ENCODE results near the gene SLC25A12. TPM values are rescaled to one million over a fixed set of nuclear protein-coding genes. Genes with fewer than 3 reads are reported as not detected.

The SLC25A12 gene
- total and polyA plus RNA-seq, 9 of the 15 experiments (the other 6 are each of a cell fraction or from before 2014, with no cell fraction given): 13.5 to 36.5 (median 21.7) TPM

- TF ChIP-seq MNT (conservative IDR thresholded peaks at IDR 0.05): no peak
- no peak for TF ChIP-seq CBX1 (IDR thresholded peaks at IDR 0.05; ENCODE audit: low read depth)
- TF ChIP-seq TRIM24 (IDR thresholded peaks at IDR 0.05): no peak; a peak in 1 of 4 replicates
- no peak for TF ChIP-seq SPI1 (IDR thresholded peaks at IDR 0.05; ENCODE audit: borderline replicate concordance, low read depth, low read length)
- peak; percentile 22; the same call in 1 of the 2 replicates for TF ChIP-seq HCFC1 (IDR thresholded peaks at IDR 0.05; ENCODE audit: low read depth, low read length)
- TF ChIP-seq THRB (CRISPR knock-in tag; conservative IDR thresholded peaks at IDR 0.05): no peak
- no peak for TF ChIP-seq ZNF696 (CRISPR knock-in tag; conservative IDR thresholded peaks at IDR 0.05)
- TF ChIP-seq ZNF561 (CRISPR knock-in tag; conservative IDR thresholded peaks at IDR 0.05): no peak
- peak; percentile 63 for TF ChIP-seq ZNF384 (IDR thresholded peaks at IDR 0.05; ENCODE audit: low read depth, low read length)
- TF ChIP-seq CREB3L1 (IDR thresholded peaks at IDR 0.05; ENCODE audit: borderline replicate concordance, low read depth): no peak
- no peak for TF ChIP-seq MBD1 (CRISPR knock-in tag; IDR thresholded peaks at IDR 0.05)
- TF ChIP-seq ZNF347 (CRISPR knock-in tag; IDR thresholded peaks at IDR 0.05; ENCODE audit: low read depth): no peak
- no peak for TF ChIP-seq PURB (CRISPR knock-in tag; IDR thresholded peaks at IDR 0.05; ENCODE audit: low read depth)
- 0 out of 4 replicates have a peak, but pooled peaks of 1 of the 2 experiments have one; percentile 63 for TF ChIP-seq BCLAF1 (IDR thresholded peaks at IDR 0.05; ENCODE audit: borderline replicate concordance in 1 of 2, control insufficient read depth in 1 of 2, low read depth in 2 of 2, low read length in 1 of 2)
- TF ChIP-seq MTA1 (IDR thresholded peaks at IDR 0.05; ENCODE audit: borderline replicate concordance): no peak
- peak; percentile 43 to 60; a peak in 3 of 4 replicates for TF ChIP-seq NRF1 (conservative IDR thresholded peaks at IDR 0.05 in 1 of 2, IDR thresholded peaks at IDR 0.05 in 1 of 2)
- no peak for TF ChIP-seq HNRNPH1 (optimal IDR thresholded peaks at IDR 0.05; ENCODE audit: low read depth, low read length)
- no peak for TF ChIP-seq FOXJ2 (tag; IDR thresholded peaks at IDR 0.05)
- no peak for TF ChIP-seq ZNF253 (CRISPR knock-in tag; conservative IDR thresholded peaks at IDR 0.05)
- TF ChIP-seq ZNF785 (CRISPR knock-in tag; IDR thresholded peaks at IDR 0.05): no peak
Measured at GRCh38 chr2:171923206-171923605, 29.2 kb upstream of the SLC25A12 start (continued).

Data from K562 (cell line).